Measurements from ENCODE around the gene DYNC1I1. TPM values are rescaled to one million over a fixed set of nuclear protein-coding genes. Genes with fewer than 3 reads are reported as not detected.

DYNC1I1 gene
- total RNA-seq, 1 experiment from 2014 or later, result 3.2 TPM

GRCh38 chr7:95808396-95808795, 36.0 kb downstream of the DYNC1I1 start:
- H3K79me2 ChIP-seq (ENCODE audit: insufficient read depth, low read length), result no peaks in the 10 kb centered on the region
- H3K9ac ChIP-seq (ENCODE audit: extremely low read depth, insufficient read length, low read length), result no peak overlapping the region
- no peak overlapping the region; a peak in 1 of 7 replicates for H3K27ac Mint-ChIP-seq
- H2BK120ac ChIP-seq (ENCODE audit: low read depth, low read length, poor library complexity, severe bottlenecking), result no peak overlapping the region
- H4K8ac ChIP-seq (replicated peaks; ENCODE audit: insufficient read length, low read depth, low read length), result no peak overlapping the region
- H3K4me3 Mint-ChIP-seq, result no peak overlapping the region
- no peak overlapping the region for H2BK15ac ChIP-seq (ENCODE audit: low read depth, low read length)
- no peaks in the 10 kb centered on the region for H3K23me2 ChIP-seq (ENCODE audit: insufficient read length, low read depth, low read length, poor library complexity, severe bottlenecking)
- H3K4me1 ChIP-seq (ENCODE audit: insufficient read depth, low read length), result no peaks in the 10 kb centered on the region
- H3K18ac ChIP-seq (ENCODE audit: insufficient read length, low read depth, low read length), result no peak overlapping the region
- H3K27me3 ChIP-seq (ENCODE audit: insufficient read depth, low read length), result no peaks in the 10 kb centered on the region
- no peak overlapping the region for H3K4me2 ChIP-seq (ENCODE audit: insufficient read depth, insufficient read length, low read length)
- no peak overlapping the region for H2AFZ ChIP-seq (ENCODE audit: low read length)
- no peak overlapping the region for H3K14ac ChIP-seq (ENCODE audit: insufficient read depth, low read length)
- no peak overlapping the region for H4K5ac ChIP-seq (ENCODE audit: insufficient read length, low read depth, low read length)
- H2BK20ac ChIP-seq (ENCODE audit: low read depth, low read length, poor library complexity, severe bottlenecking), result no peak overlapping the region
- no peak overlapping the region for H3K4ac ChIP-seq (ENCODE audit: low read depth, low read length)
- H3K27me3 Mint-ChIP-seq (ENCODE audit: low read depth), result no peaks in the 10 kb centered on the region; the same call in none of the 2 replicates
- no peak overlapping the region for H2BK12ac ChIP-seq (ENCODE audit: insufficient read length, low read depth, low read length)
- H3K27ac ChIP-seq (ENCODE audit: insufficient read length, low read depth, low read length), result no peak overlapping the region
- H2AK5ac ChIP-seq (ENCODE audit: insufficient read length, low read length), result no peak overlapping the region
- no peaks in the 10 kb centered on the region for H3K9me3 ChIP-seq (ENCODE audit: control insufficient read depth, low read depth, low read length)
- peaks cover 2 to 6% of the 10 kb centered on the region in 2 experiments; a peak in 3 of 4 replicates for H3K4me1 Mint-ChIP-seq
- H4K20me1 ChIP-seq (ENCODE audit: control insufficient read depth, insufficient read depth, insufficient read length), result no peaks in the 10 kb centered on the region
- WGBS (ENCODE audit: extremely low coverage, insufficient read length, low lambda C conversion rate), result no CpG with 5 or more reads among the region's 2 CpGs
- H3K56ac ChIP-seq (ENCODE audit: insufficient read length, low read depth, low read length), result no peak overlapping the region
- H3K79me1 ChIP-seq (ENCODE audit: insufficient read depth, low read depth, low read length, poor library complexity, severe bottlenecking), result no peaks in the 10 kb centered on the region
- no peak overlapping the region for H2BK5ac ChIP-seq (ENCODE audit: insufficient read length, low read length)
- no peak overlapping the region for H4K91ac ChIP-seq (ENCODE audit: insufficient read length, low read depth, low read length)
- no peak overlapping the region for H3K23ac ChIP-seq (ENCODE audit: insufficient read length, low read depth, low read length)
- H3K9me3 Mint-ChIP-seq, result no peaks in the 10 kb centered on the region
- no peak overlapping the region for H3T11ph ChIP-seq (ENCODE audit: low read length)
- TF ChIP-seq, protein P1, sequence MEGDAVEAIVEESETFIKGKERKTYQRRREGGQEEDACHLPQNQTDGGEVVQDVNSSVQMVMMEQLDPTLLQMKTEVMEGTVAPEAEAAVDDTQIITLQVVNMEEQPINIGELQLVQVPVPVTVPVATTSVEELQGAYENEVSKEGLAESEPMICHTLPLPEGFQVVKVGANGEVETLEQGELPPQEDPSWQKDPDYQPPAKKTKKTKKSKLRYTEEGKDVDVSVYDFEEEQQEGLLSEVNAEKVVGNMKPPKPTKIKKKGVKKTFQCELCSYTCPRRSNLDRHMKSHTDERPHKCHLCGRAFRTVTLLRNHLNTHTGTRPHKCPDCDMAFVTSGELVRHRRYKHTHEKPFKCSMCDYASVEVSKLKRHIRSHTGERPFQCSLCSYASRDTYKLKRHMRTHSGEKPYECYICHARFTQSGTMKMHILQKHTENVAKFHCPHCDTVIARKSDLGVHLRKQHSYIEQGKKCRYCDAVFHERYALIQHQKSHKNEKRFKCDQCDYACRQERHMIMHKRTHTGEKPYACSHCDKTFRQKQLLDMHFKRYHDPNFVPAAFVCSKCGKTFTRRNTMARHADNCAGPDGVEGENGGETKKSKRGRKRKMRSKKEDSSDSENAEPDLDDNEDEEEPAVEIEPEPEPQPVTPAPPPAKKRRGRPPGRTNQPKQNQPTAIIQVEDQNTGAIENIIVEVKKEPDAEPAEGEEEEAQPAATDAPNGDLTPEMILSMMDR (conservative IDR thresholded peaks at IDR 0.05), result no peak
- DNase-seq, result no peak
- H3K36me3 Mint-ChIP-seq (ENCODE audit: insufficient read depth in 1 of 3, low read depth in 3 of 3), result no peaks in the 10 kb centered on the region
